NK-92 treated with Interleukin-12 subunit alpha and Interleukin-12 subunit beta, amount 100 ng/mL, for 24 hours (cell line): ENCODE results near the gene FHAD1.
"Not testable (repeated sequence)": the region's sequence is repeated elsewhere in the genome, so short reads cannot be mapped to it uniquely, and the experiment has no call there.

ENCODE experiments used
- DNase-seq: peaks from one replicate; lab custom pipeline; 2025; lab: John Stamatoyannopoulos, UW

Gene FHAD1

GRCh38 chr1:15305468-15305770 is 58.4 kb downstream of the FHAD1 start:
- no peak for DNase-seq

DNA sequence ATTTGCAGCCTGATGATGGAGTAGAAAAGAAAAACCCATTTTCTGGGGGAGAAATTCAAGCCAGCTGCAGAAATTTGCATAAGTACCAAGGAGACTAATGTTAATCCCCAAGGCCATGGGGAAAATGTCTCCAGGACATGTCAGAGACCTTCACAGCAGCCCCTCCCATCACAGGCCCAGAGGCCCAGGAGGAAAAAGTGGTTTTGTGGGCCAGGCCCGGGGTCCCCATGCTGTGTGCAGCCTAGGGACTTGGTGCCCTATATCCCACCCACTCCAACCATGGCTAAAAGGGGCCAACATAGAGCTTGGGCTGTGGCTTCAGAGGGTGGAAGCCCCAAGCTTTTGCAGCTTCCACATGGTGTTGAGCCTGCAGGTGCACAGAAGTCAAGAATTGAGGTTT is 59.3 kb downstream of the FHAD1 start:
- DNase-seq: not testable (repeated sequence)

- no peak for DNase-seq
These were observed 61.1 kb downstream of the FHAD1 start for GRCh38 chr1:15308135-15308534.

- no peak for DNase-seq
These were observed 61.6 kb downstream of the FHAD1 start for GRCh38 chr1:15308621-15309027.

- no peak for DNase-seq
These were observed 62.7 kb downstream of the FHAD1 start for GRCh38 chr1:15309687-15310086.

DNA sequence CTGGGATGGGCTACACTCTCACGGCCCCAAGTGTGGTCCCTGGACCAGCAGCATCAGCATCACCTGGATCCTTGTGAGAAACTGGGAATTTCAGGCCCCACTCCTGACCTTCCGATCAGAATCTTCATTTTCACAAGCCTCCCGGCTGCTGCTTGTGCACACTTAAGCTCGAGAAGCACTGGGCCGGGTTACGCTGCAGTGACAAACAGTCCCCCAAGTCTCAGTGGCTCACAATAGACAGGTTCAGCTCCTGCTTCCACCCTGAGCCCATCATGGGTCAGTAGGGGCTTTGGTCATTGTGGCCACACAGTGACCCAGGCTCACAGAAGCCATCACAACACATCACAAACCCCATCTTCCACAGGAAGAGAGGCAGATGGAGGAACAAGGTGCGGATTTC is 63.5 kb downstream of the FHAD1 start:
- no peak for DNase-seq

DNA sequence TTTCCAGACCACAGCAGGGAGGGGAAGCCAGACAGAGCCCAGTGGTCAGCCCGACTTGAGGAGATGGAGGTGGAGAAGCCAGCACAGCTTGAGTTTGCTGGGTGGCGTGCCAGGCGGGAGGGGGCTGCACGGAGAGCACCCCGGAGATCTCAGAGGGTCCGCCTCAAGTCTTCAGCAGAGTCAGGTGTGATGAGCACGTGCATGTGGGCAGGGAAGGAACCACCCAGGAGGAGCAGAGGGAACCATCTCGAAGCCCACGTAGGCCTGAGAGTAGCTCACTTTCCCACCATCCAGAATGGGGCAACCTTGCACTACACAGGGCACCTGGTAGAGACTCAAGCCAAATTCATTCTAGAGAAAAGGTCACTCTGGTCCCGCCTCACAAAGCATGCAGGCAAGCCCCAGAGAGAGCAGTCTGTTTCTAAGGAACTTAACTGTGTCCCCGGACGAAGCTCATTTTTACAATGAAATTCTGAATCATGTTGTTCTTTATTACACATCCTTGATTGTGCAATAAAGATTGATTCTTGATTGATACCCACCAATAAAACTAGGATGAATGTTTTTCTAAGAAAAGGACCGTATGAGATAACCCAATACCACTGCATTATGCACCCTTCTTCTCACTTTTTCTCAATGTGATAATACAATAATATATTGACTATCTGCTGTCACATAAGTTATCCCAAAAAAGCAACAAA is 64.2 kb downstream of the FHAD1 start:
- DNase-seq: no peak

DNA sequence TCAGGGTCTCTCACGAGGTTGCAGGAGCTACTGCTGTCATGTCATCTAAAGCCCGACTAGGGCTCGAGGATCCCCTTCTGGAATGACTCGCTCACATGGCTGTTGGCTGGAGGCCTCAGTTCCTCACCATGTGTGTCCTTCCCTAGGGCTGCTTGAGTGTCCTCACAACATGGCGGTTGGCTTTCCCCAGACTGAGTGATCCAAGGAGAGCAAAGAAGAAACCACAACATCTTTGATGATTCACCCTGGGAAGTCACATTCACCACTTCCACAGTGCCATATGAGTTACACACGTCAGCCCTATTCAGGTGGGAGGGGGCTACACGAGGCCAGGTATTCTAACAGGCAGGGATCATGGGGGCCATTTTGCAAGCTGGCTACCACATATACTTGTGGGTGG is 64.9 kb downstream of the FHAD1 start:
- no peak for DNase-seq

GRCh38 chr1:15312626-15313411 is 65.8 kb downstream of the FHAD1 start:
- no peak for DNase-seq

DNA sequence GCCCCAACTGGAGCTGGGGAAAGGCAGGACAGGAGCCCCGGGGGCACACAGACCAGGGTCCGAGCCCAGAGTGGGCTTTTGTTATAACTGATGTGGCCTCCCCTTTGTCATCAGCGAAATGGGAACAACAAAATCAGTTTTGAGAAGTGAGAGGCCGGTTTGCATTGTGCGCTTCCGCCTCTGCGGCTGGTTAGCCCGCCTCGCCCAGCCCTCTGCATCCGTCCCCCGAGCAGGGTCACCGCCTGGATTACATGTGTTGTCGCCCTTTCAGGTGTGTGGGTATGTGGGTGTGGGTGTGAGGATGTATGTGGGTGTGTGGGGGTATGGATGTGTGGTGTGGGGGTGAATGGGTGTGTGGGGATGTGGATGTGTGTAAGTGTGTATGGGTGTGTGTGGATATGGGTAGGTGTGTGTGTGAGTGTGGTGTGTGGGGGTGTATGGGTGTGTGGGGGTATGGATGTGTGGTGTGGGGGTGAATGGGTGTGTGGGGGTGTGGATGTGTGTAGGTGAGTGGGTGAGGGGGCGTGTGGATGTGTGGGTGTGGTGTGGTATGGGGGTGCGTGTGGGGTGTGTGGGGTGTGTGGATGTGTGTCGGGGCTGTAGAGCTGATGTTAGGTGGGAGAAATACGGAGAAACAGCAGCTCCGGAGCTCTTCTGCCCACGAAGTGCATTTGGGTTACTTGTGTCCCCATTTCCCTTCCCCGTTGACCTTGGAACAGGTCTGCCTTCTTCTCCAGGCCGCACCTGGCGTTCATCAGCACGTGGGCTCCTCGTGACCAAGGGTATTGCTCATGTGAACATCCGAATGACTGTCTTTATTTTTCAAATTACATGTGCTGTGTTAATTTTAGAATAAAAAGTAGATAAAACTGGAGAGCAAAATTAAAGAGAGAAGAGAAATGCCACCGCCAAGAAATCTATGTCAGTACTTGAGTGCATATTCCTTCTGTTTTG is 67.6 kb downstream of the FHAD1 start:
- DNase-seq: no peak

DNA sequence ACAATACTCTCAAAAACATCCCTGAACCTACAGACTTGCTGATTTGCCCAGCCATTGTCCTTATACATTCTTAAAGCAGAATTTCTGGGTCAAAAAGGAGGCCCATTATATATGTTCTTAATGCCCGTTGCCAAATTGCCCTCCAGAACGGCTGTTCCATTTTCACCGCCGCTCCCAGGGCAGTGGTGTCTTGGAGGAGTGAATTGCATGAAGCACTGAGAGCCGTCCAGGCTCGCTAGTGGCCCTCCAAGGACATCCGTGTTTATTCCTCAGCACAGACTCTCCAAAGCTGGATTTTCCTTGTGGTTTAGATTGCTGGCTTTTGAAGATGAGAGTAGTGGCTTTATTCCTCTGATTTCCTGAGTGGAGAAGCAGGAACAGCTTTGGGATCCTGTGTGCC is 68.8 kb downstream of the FHAD1 start:
- DNase-seq: no peak

DNA sequence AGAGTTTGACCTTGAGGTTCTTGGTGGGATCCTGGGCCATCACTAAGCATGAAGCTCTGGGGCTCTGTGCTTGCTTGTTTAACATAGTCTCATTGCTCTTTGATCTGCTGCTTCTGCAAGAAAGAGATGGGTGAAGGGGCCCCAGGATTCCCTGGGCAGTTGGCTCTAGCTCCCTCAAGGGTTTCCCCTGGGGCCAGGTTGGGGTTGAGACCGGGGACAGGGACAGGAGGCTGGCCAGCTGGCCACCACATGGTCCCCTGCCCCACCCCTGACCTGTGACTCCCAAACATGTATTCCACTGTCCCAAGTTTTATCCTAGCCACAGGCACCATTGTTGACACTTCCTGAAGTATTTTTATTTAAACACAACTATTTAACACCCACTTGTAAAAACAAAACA is 69.5 kb downstream of the FHAD1 start:
- DNase-seq: no peak

DNA sequence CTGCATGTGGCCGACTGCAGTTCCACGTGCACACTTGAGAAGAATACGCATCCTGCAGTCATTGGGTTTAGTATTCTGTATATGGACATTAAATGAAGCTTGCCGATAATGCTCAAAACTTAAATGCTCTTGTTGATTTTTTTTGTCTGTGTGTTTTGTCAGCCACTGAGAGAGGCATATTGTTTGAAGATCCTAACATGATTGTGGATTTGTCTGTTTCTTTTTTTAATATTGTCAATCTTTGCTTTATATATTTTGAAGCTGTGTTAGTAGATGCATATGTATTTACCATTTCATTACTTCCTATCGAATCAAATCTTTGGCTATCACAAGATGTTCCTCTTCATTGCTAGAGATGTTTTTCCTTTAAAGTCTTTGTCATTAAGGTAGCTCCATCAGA is 73.2 kb downstream of the FHAD1 start:
- no peak for DNase-seq

DNA sequence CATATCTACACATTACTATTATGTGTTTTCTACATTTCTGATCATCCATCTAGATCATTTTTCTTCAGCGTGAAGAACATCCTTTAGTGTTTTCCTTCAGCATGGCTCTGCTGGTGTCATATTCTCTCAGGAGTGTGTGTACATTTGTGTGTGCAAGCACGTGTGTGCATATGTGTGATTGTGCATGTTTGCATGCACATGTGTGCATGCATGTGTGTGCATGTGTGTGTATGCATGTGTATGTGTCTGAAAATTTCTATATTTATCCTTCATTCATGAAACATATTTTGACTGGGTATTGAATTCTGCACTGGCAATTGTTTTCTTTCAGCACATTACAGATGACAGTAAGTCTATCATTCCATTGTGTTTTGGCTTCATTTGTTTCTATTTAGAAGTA is 74.6 kb downstream of the FHAD1 start:
- no peak for DNase-seq

GRCh38 chr1:15322648-15323350 is 75.8 kb downstream of the FHAD1 start:
- DNase-seq: no peak

DNA sequence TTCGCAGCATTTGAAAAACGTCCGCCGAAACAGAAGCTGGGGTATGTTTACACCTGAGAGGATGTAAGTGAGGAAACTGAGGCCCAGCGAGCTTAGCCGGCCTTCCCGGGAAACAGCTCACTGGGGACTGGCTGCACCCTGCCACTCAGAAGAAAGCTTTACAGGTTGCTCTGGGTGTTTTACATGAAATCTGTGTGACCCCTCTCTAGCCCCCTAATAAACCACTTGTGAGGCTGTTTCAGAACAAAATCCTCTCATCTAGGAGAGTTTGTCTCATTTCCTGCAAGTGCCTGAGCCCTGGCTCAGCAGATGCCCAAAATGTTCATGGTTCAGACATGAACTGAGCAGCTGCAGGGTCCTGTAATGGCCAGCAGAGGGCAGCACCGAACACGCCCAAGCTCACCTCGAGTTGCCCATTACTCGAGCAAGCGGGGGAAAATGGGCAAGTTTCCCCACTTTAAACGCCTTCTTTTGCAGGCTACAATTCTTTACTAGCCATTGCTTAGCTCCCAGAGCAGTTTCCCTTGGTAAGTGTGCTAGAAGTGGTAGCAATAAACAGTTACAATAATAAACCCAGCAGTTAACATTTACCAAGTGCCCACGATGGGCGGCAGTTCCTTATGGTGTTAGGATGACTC is 76.4 kb downstream of the FHAD1 start:
- DNase-seq: peak; percentile 51

GRCh38 chr1:15323989-15324868 is 77.2 kb downstream of the FHAD1 start:
- no peak for DNase-seq

GRCh38 chr1:15324869-15325335 is 77.9 kb downstream of the FHAD1 start:
- no peak for DNase-seq

DNA sequence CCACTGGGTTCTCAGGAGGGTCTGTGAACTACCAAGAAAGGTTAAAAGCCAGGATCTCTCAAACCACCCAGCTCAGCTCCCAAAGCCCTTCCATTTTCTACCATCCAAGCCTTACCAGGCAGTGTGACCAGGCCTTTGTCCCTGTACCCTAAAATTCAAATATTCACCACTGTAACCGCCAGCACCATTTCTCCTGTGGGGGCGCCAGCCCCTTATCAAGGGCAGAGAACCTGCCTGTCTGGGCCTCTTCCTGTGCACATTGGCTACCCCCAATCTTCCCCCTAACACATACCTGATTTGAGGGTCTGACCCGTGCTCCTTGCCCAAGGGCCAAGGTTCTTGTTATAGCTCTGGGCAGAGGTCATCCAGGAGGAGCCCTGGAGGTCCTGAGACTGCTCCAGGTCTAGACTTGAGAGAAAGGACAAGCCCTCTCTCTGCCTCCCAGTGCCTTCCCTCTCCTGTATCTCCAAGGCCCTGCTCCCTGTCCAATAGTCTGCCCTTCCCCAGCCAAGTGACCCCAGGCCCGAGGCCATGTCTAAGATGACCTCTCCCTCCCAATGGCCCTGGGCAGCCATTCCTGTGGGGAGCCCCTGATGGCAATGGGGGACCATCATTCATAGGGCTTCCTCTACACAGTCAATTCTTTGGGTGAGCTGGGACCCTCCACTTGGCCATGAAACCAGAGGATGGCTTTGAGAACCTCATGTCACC is 78.5 kb downstream of the FHAD1 start:
- DNase-seq: no peak
